ENCODE results near the gene SPSB1.

The SPSB1 gene

DNA sequence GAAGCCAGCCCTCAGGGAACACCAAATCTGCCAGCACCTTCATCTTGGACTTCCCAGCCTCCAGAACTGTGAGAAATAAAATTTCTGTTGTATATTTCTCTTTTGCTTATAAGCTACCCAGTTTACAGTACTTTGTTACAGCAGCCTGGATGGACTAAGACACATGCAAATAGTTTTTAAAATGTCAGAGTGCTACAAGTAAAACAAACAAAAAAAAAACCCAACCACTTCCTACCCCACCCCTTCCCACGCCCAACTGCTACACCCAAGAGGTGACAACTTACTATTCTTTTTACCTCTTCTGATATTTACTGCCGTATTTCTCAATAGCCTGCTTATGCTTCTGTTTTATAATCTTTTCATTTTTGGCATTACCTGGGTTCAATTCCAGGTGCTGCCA, 8.6 kb upstream of the SPSB1 start:
- peaks cover 47 to 65% (median 55%) of the 10 kb centered on the region in 10 experiments for H3K4me1 ChIP-seq
- no peaks in the 10 kb centered on the region; a peak in 2 of 22 replicates for H3K27me3 ChIP-seq
- H3K4me3 ChIP-seq = no peak overlapping the region
- peaks cover 0 to 4% (median 0%) of the 10 kb centered on the region in 11 experiments; a peak in 2 of 22 replicates for H3K36me3 ChIP-seq
- peak overlapping the region in 1 of 11 experiments; percentile 64; a peak in 2 of 22 replicates for H3K27ac ChIP-seq
- H3K4me2 ChIP-seq = peak overlapping the region; percentile 40 to 89 (median 67); a peak in 19 of 22 replicates
- peak overlapping the region in 1 of 11 experiments; percentile 56; a peak in 1 of 22 replicates for H3K9ac ChIP-seq
- no peaks in the 10 kb centered on the region for H4K20me1 ChIP-seq
- TF ChIP-seq Cebpa-rat (IDR thresholded peaks at IDR 0.05) = no peak
- H3K9me3 ChIP-seq (replicated peaks in 1 of 11) = peaks cover 28 to 56% (median 48%) of the 10 kb centered on the region in 11 experiments

DNA sequence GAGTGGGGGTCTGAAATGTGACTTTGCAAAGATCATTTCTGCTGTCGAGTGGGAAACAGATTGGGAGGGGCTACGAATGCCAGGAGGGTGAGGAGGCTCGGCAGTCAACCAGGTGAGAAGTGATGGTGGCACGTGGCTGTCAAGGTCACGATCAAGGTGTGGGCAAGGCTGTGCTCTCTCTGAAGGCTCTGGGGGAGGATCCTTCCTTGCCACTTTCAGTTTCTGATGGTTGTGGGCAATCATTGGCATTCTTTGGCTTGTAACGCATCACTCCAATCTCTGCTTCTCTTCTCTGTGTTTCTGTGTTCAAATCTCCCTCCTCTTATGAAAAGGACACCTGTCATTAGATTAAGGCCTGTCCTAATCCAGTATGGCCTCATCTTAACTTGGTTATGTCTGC, 6.1 kb upstream of the SPSB1 start:
- H3K4me1 ChIP-seq = peaks cover 36 to 65% (median 52%) of the 10 kb centered on the region in 10 experiments

GRCh38 chr1:9289090-9289534, 3.6 kb upstream of the SPSB1 start:
- no peak for TF ChIP-seq Cebpa-rat (IDR thresholded peaks at IDR 0.05)
- H3K27ac ChIP-seq = peak overlapping the region in 8 of 11 experiments; percentile 17 to 86 (median 69); a peak in 12 of 22 replicates
- peaks cover 0 to 4% (median 0%) of the 10 kb centered on the region in 11 experiments; a peak in 2 of 22 replicates for H3K36me3 ChIP-seq
- no peaks in the 10 kb centered on the region for H3K27me3 ChIP-seq
- H3K4me1 ChIP-seq = peaks cover 24 to 53% (median 41%) of the 10 kb centered on the region in 10 experiments
- H3K4me2 ChIP-seq = peak overlapping the region in 3 of 11 experiments; percentile 89 to 93 (median 89); a peak in 5 of 22 replicates
- H3K9me3 ChIP-seq (replicated peaks in 1 of 11) = peaks cover 28 to 51% (median 47%) of the 10 kb centered on the region in 11 experiments
- H3K4me3 ChIP-seq = no peak overlapping the region
- H3K9ac ChIP-seq = no peak overlapping the region
- H4K20me1 ChIP-seq = peaks cover 0 to 10% (median 6%) of the 10 kb centered on the region in 11 experiments; a peak in 15 of 22 replicates

More for the DNA sequence above, 6.1 kb upstream of the SPSB1 start:
- TF ChIP-seq Cebpa-rat (IDR thresholded peaks at IDR 0.05) = no peak
- Histone ChIP-seq H3K4me2 (0 out of 22 replicates have a peak overlapping the region, but pooled peaks of 1 of the 11 experiments have one; percentile 5), H3K9me3 (replicated peaks in 1 of 11) (peaks cover 28 to 57% (median 48%) of the 10 kb centered on the region in 11 experiments), H3K27ac (no peak overlapping the region), H3K4me3 (no peak overlapping the region), H4K20me1 (no peaks in the 10 kb centered on the region), H3K36me3 (peaks cover 0 to 4% (median 0%) of the 10 kb centered on the region in 11 experiments; a peak in 2 of 22 replicates), H3K27me3 (no peaks in the 10 kb centered on the region; a peak in 2 of 22 replicates), H3K9ac (no peak overlapping the region)

GRCh38 chr1:9289711-9290485, 2.8 kb upstream of the SPSB1 start:
- peak; percentile 46 to 93 (median 75); a peak in 17 of 22 replicates for TF ChIP-seq Cebpa-rat (IDR thresholded peaks at IDR 0.05)
- peak overlapping the region in 10 of 11 experiments; percentile 25 to 86 (median 76); a peak in 20 of 22 replicates for H3K27ac ChIP-seq
- H3K4me3 ChIP-seq = peak overlapping the region in 1 of 10 experiments; percentile 2; a peak in 1 of 20 replicates
- peaks cover 21 to 44% (median 40%) of the 10 kb centered on the region in 11 experiments for H3K9me3 ChIP-seq (replicated peaks in 1 of 11)
- H3K9ac ChIP-seq = peak overlapping the region in 10 of 11 experiments; percentile 2 to 70 (median 56); a peak in 18 of 22 replicates
- peaks cover 31 to 59% (median 46%) of the 10 kb centered on the region in 10 experiments for H3K4me1 ChIP-seq
- H3K27me3 ChIP-seq = no peaks in the 10 kb centered on the region
- peak overlapping the region; percentile 41 to 93 (median 86) for H3K4me2 ChIP-seq
- peaks cover 5 to 18% (median 14%) of the 10 kb centered on the region in 11 experiments; a peak in 19 of 22 replicates for H4K20me1 ChIP-seq
- H3K36me3 ChIP-seq = peaks cover 0 to 4% (median 0%) of the 10 kb centered on the region in 11 experiments; a peak in 2 of 22 replicates

GRCh38 chr1:9291914-9292360, 757 bp upstream of the SPSB1 start:
- H3K9me3 ChIP-seq (replicated peaks in 1 of 11) = peaks cover 17 to 24% (median 21%) of the 10 kb centered on the region in 11 experiments
- H3K36me3 ChIP-seq = peaks cover 0 to 5% (median 0%) of the 10 kb centered on the region in 11 experiments; a peak in 3 of 22 replicates
- no peak for TF ChIP-seq Cebpa-rat (IDR thresholded peaks at IDR 0.05)
- peaks cover 43 to 64% (median 58%) of the 10 kb centered on the region in 10 experiments for H3K4me1 ChIP-seq
- H3K9ac ChIP-seq = peak overlapping the region in 10 of 11 experiments; percentile 42 to 90 (median 59); a peak in 15 of 22 replicates
- peak overlapping the region; percentile 57 to 96 (median 89) for H3K4me2 ChIP-seq
- H3K27ac ChIP-seq = peak overlapping the region in 8 of 11 experiments; percentile 8 to 86 (median 58); a peak in 10 of 22 replicates
- H4K20me1 ChIP-seq = peaks cover 13 to 38% (median 34%) of the 10 kb centered on the region in 11 experiments; a peak in 19 of 22 replicates
- no peaks in the 10 kb centered on the region for H3K27me3 ChIP-seq
- peak overlapping the region; percentile 34 to 89 (median 81); a peak in 13 of 20 replicates for H3K4me3 ChIP-seq

DNA sequence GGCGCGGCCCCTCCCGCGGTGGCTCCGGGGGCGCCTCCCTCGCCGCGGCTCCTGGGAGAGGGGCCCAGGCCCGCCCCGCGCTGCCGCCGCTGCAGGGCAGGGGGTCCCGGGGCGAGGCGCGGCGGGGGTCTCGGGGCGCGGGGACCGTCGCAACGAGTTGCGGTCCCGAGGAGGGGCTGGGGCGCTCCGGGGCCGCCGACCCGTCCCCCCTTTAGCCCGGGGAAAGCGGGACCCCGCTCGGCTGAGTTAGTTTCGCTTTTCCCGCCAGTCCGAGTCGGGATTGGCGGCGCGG, 493 bp downstream of the SPSB1 start:
- no peak for TF ChIP-seq Cebpa-rat (IDR thresholded peaks at IDR 0.05)
- Histone ChIP-seq H3K4me2 (peak overlapping the region; percentile 84 to 97 (median 89)), H3K27ac (peak overlapping the region; percentile 58 to 86 (median 79); a peak in 21 of 22 replicates), H3K4me1 (peaks cover 43 to 64% (median 58%) of the 10 kb centered on the region in 10 experiments), H3K4me3 (peak overlapping the region; percentile 75 to 89 (median 81)), H3K36me3 (peaks cover 0 to 7% (median 0%) of the 10 kb centered on the region in 11 experiments; a peak in 3 of 22 replicates), H3K9ac (peak overlapping the region; percentile 80 to 91 (median 87)), H3K9me3 (replicated peaks in 1 of 11) (peaks cover 7 to 11% (median 8%) of the 10 kb centered on the region in 11 experiments), H4K20me1 (peaks cover 13 to 51% (median 44%) of the 10 kb centered on the region in 11 experiments; a peak in 19 of 22 replicates), H3K27me3 (no peaks in the 10 kb centered on the region)

GRCh38 chr1:9293533-9294404, 1.1 kb downstream of the SPSB1 start:
- Histone ChIP-seq H3K4me1 (peaks cover 43 to 64% (median 58%) of the 10 kb centered on the region in 10 experiments), H3K27ac (peak overlapping the region; percentile 58 to 86 (median 79); a peak in 21 of 22 replicates), H4K20me1 (peaks cover 13 to 57% (median 45%) of the 10 kb centered on the region in 11 experiments; a peak in 19 of 22 replicates), H3K4me2 (peak overlapping the region; percentile 84 to 97 (median 89)), H3K4me3 (peak overlapping the region; percentile 75 to 89 (median 81)), H3K36me3 (peaks cover 0 to 7% (median 0%) of the 10 kb centered on the region in 11 experiments; a peak in 2 of 22 replicates), H3K9me3 (replicated peaks in 1 of 11) (peaks cover 1 to 5% (median 2%) of the 10 kb centered on the region in 11 experiments; a peak in 19 of 22 replicates), H3K27me3 (no peaks in the 10 kb centered on the region), H3K9ac (peak overlapping the region; percentile 80 to 91 (median 87))
- no peak for TF ChIP-seq Cebpa-rat (IDR thresholded peaks at IDR 0.05)
